NB4 (cell line): ENCODE data around the gene WDFY4.

Experiments used
- DNase-seq: peaks from one replicate; pipeline ENCODE4 v3.0.0; 2010; ENCODE audit warnings: low read depth
- H3K4me3 ChIP-seq: one replicate; pipeline ENCODE4 v1.5.1; 2011; ENCODE audit warnings: mild to moderate bottlenecking, low read depth, low read length, moderate library complexity
- MYC ChIP-seq: IDR thresholded peaks from 2 replicates; pipeline ENCODE4 v1.6.1; 2011; ENCODE audit warnings: low read depth, low read length
- POLR2A ChIP-seq: IDR thresholded peaks from 2 replicates; pipeline ENCODE4 v1.6.1; 2011; ENCODE audit warnings: mild to moderate bottlenecking; ENCODE audit not compliant: insufficient read length; ENCODE audit errors: extremely low read depth
- TF ChIP-seq, protein P1 (sequence below): IDR thresholded peaks from one replicate; pipeline ENCODE4 v1.5.1; 2012; ENCODE audit warnings: low read depth, low read length
- TF ChIP-seq, protein P2 (sequence below): IDR thresholded peaks from 2 replicates; pipeline ENCODE4 v1.6.1; 2011; ENCODE audit warnings: low read depth, low read length

WDFY4 gene

DNA sequence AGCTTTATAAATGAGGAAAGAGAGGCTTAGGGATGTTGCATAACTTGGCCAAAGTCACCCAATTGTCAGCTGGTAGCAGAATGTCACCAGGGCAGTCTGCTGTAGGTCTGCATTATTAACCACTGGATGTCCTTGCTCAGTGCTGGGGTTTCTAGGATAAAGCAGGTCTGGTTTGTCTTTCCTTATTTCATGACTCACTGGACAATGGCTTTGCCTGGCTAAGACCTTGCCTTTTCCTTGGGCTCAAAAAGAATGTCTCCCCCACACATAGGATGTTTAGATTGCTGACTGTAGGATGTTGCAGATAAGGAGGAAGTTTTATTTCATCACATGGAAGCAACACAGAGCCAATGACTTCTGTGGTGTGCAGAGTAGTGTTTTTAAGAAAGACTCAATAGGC, 29.4 kb downstream of the WDFY4 start:
- DNase-seq = peak; percentile 56
- TF ChIP-seq, protein P1, sequence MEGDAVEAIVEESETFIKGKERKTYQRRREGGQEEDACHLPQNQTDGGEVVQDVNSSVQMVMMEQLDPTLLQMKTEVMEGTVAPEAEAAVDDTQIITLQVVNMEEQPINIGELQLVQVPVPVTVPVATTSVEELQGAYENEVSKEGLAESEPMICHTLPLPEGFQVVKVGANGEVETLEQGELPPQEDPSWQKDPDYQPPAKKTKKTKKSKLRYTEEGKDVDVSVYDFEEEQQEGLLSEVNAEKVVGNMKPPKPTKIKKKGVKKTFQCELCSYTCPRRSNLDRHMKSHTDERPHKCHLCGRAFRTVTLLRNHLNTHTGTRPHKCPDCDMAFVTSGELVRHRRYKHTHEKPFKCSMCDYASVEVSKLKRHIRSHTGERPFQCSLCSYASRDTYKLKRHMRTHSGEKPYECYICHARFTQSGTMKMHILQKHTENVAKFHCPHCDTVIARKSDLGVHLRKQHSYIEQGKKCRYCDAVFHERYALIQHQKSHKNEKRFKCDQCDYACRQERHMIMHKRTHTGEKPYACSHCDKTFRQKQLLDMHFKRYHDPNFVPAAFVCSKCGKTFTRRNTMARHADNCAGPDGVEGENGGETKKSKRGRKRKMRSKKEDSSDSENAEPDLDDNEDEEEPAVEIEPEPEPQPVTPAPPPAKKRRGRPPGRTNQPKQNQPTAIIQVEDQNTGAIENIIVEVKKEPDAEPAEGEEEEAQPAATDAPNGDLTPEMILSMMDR = no peak
- no peak for TF ChIP-seq MYC
- TF ChIP-seq, protein P2, sequence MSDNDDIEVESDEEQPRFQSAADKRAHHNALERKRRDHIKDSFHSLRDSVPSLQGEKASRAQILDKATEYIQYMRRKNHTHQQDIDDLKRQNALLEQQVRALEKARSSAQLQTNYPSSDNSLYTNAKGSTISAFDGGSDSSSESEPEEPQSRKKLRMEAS = no peak
- no peak for TF ChIP-seq POLR2A
- no peak overlapping the region for H3K4me3 ChIP-seq

DNA sequence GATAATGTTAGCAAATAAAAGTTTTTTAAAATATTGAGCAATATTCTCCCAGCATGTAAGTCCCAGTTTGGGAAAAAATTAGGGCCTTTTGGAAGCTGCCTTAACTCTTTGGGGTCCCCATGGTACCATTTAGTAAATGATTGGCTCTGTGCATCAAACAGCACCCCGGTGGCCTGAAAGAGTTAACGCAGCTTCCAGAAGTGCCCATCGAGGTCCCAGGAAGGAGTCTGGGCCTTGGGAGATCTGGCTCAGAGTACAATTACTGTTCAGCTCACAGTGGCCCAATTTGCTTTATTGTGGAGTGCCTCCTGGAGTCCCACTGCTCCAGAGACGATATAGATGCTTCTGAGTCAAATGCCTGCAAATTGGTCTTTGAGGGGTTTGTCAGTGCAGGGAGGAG, 31.7 kb downstream of the WDFY4 start:
- TF ChIP-seq, protein P2 = no peak
- TF ChIP-seq POLR2A (no peak), MYC (no peak)
- TF ChIP-seq, protein P1 = no peak
- no peak for DNase-seq
- no peak overlapping the region for H3K4me3 ChIP-seq

DNA sequence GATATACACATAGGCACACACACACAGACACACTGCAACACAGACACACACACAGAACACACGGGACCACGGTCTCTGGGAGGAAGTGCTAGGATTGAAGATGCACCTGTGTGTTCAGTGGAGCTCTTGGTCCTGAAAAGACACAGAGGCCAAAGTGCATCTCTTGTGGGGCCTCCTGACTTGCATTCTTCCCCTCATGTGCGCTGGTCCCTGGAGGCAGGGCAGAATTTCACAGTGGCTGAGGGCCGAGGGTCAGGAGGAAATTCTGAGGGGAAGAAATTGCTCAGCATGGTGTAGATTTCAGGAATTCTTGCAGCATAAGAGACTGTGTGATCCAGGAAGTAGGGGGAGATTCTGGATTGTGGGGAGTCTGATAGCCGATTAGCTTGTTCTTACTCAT, 35.9 kb downstream of the WDFY4 start:
- TF ChIP-seq MYC (no peak), POLR2A (no peak)
- TF ChIP-seq, protein P2 = no peak
- TF ChIP-seq, protein P1 = no peak
- H3K4me3 ChIP-seq = no peak overlapping the region
- no peak for DNase-seq

DNA sequence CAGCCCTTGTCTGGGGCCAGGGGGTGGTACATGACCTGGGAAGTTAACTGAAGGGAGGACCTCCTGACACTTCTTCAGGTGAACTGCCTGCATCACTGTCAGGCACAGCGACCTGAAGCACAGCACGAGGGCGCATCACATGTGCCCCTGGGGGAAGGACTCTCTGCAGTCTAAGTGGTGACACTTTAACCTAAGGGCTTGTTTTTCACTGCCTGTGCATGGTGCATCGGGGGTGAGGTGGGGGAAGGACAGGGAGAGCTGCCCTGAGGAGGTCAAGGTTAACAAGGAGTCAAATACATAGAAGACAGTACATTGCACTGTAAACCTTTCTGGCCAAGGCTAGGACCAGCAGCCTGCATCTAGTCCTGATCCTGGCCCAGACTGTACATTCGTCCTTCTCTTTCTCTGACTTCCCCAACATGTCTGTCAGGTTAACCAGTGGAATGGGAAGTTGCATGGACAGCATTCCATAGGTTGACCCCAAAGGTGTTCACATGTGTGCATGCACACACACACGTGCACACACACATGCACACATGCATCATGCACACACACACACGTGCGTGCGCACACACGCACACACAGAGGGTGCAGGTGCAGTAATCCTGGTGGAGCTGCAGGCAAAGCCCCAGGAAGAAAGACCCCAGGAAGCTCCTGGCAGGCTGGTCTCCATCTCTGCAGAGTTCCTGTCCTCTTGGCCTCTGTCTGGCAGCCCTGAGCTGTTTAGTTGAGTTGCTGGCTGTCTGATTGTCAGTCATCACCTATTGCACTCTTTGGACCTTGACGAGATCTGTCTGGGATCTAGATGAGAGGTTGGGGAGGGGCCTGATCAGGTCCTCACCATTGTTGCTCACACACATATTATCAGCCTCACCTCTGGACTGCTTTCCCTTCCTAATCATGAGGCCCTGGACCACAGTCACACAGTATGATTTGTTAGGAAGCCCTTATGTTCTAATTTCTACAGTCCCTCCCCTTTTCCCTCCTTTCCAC, 37.8 kb downstream of the WDFY4 start:
- DNase-seq = no peak
- H3K4me3 ChIP-seq = no peak overlapping the region
- no peak for TF ChIP-seq POLR2A
- TF ChIP-seq, protein P2 = no peak

DNA sequence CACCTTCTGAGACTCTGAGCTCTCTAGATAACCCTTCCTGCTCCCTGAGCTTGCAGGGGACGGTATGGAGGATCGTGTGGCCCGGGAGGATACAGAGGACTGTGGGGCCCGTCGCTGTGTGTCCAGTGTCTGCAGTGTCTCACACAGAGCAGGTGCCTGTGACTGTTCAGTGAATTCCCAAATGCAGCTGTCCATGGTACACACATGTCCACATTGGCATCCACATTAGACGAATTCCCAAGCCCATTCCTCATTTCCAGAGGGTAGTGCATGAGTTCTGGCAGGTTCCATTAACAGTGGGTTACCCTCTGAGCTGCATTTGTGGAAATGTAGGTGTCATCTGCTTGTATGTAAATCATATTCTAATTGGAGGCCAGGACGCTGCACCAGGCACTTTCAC, 39.5 kb downstream of the WDFY4 start:
- TF ChIP-seq, protein P1 = no peak
- no peak for TF ChIP-seq POLR2A
- no peak for TF ChIP-seq MYC
- TF ChIP-seq, protein P2 = no peak
- no peak for DNase-seq
- H3K4me3 ChIP-seq = no peak overlapping the region

DNA sequence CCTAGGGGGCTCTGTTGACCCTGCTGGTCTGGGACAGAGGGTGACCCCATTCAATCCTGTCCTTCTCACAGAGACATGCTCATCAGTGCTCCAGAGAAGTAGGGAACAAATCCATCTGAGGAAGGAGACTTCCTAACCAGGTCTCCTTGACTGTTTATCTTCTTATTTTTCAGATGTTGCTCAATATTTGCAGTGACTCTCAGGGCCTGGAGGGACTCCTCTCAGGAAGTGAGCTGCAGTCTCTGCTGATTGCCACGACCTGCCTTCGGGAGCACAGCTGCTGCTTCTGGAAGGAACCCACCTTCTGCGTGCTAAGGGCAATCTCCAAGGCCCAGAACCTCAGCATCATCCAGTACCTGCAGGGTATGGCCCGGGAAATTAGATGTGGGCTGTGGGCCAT, 41.0 kb downstream of the WDFY4 start:
- DNase-seq = no peak
- TF ChIP-seq, protein P2 = no peak
- no peak for TF ChIP-seq MYC
- no peak overlapping the region for H3K4me3 ChIP-seq
